ENCODE measurements around the gene ALDH4A1.
"Not testable (repeated sequence)": the region's sequence is repeated elsewhere in the genome, so short reads cannot be mapped to it uniquely, and the experiment has no call there.

DNA sequence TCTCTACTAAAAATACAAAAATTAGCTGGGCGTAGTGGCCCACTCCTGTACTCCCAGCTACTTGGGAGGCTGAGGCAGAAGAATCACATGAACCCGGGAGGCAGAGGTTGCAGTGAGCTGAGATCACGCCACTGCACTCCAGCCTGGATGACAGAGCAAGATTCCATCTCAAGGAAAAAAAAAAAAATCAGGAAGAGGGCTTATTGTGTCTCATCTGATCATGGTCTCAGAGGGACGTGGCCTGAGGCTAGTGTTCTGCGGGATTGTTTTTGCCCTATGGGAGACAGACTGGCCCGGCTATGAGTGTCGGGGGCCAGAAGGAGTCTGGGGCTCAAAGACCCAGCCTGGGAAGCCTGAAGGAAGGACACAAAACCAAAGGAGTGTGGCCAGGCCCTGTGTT is 10.5 kb downstream of the ALDH4A1 start:
- not testable (repeated sequence) for TF ChIP-seq CTCF, POLR2A (IDR thresholded peaks at IDR 0.05)
